HEK293 (cell line): ENCODE results near the gene LAMA2.

Source experiments
- CTCF ChIA-PET: fragments of 350-600 bp; formaldehyde crosslinking; extraction: SDS; loops from one replicate; lab custom pipeline; 2021; ENCODE audit warnings: antibody characterized with exemption; lab: Yijun Ruan, JAX
- POLR2A ChIA-PET: fragments of 300-600 bp; formaldehyde crosslinking; extraction: SDS; loops from one replicate; lab custom pipeline; 2020; ENCODE audit warnings: antibody characterized with exemption, inconsistent platforms; lab: Yijun Ruan, JAX
- H3K27ac ChIP-seq: fragments of 200-500 bp; sonication (Bioruptor generic); 2 replicates; pipeline ENCODE4 v1.5.1; 2014; ENCODE audit warnings: low read depth, low read length, control low read depth, inconsistent platforms; ENCODE audit errors: extremely low read depth
- H3K36me3 ChIP-seq, 2 experiments: fragments of 200-500 bp in 1 of 2; sonication (Bioruptor generic) in 1 of 2; 1 replicate in 1 of 2; 2 replicates in 1 of 2; pipeline ENCODE4 v1.5.1; 2014 to 2017; ENCODE audit warnings: inconsistent platforms in 2 of 2, low read length in 2 of 2; ENCODE audit not compliant: control insufficient read depth in 2 of 2, insufficient read depth in 1 of 2
- H3K4me1 ChIP-seq: fragments of 200-500 bp; sonication (Bioruptor generic); 2 replicates; pipeline ENCODE4 v1.5.1; 2014; ENCODE audit warnings: mild to moderate bottlenecking, low read length, inconsistent platforms; ENCODE audit not compliant: control insufficient read depth, insufficient read depth
- H3K4me3 ChIP-seq: 2 replicates; pipeline ENCODE4 v1.5.1; 2011; ENCODE audit warnings: low read depth, mild to moderate bottlenecking, control low read depth, low read length, moderate library complexity
- H3K9me3 ChIP-seq: fragments of 200-500 bp; sonication (Bioruptor generic); 2 replicates; pipeline ENCODE4 v1.5.1; 2014; ENCODE audit warnings: low read depth, low read length, inconsistent platforms; ENCODE audit not compliant: control insufficient read depth, insufficient read depth
- MYNN ChIP-seq: fragments of 450-650 bp; formaldehyde crosslinking; IDR thresholded peaks from 2 replicates; pipeline ENCODE4 v1.5.1; 2016; ENCODE audit warnings: missing biosample characterization, missing genetic modification characterization, borderline replicate concordance
- PRDM1 ChIP-seq: fragments of 450-650 bp; formaldehyde crosslinking; IDR thresholded peaks from 2 replicates; pipeline ENCODE4; 2016; ENCODE audit warnings: missing biosample characterization, missing genetic modification characterization
- WT1 ChIP-seq: fragments of 450-650 bp; formaldehyde crosslinking; IDR thresholded peaks from 2 replicates; pipeline ENCODE4 v1.5.1; 2016; ENCODE audit warnings: missing biosample characterization, missing genetic modification characterization
- YY1 ChIP-seq: fragments of 450-650 bp; formaldehyde crosslinking; IDR thresholded peaks from 2 replicates; pipeline ENCODE4 v1.5.1; 2018; ENCODE audit warnings: missing biosample characterization, missing genetic modification characterization
- ZBTB7A ChIP-seq: fragments of 450-650 bp; formaldehyde crosslinking; IDR thresholded peaks from 2 replicates; pipeline ENCODE4 v1.5.1; 2016; ENCODE audit warnings: low read depth, missing biosample characterization, missing genetic modification characterization
- ZNF138 ChIP-seq: fragments of 450-650 bp; formaldehyde crosslinking; IDR thresholded peaks from 2 replicates; pipeline ENCODE4 v1.5.1; 2016; ENCODE audit warnings: missing biosample characterization, missing genetic modification characterization, borderline replicate concordance
- ZNF16 ChIP-seq: fragments of 450-650 bp; formaldehyde crosslinking; IDR thresholded peaks from 2 replicates; pipeline ENCODE4 v1.5.1; 2016; ENCODE audit warnings: low read depth, missing biosample characterization, missing genetic modification characterization
- ZNF19 ChIP-seq: fragments of 450-650 bp; formaldehyde crosslinking; IDR thresholded peaks from 2 replicates; pipeline ENCODE4; 2016; ENCODE audit warnings: missing biosample characterization, missing genetic modification characterization, low read depth
- ZNF24 ChIP-seq: fragments of 450-650 bp; formaldehyde crosslinking; IDR thresholded peaks from 2 replicates; pipeline ENCODE4 v1.5.1; 2016; ENCODE audit warnings: missing biosample characterization, missing genetic modification characterization
- ZNF266 ChIP-seq: fragments of 450-650 bp; formaldehyde crosslinking; IDR thresholded peaks from 2 replicates; pipeline ENCODE4 v1.5.1; 2016; ENCODE audit warnings: missing biosample characterization, missing genetic modification characterization, low read depth
- ZNF391 ChIP-seq: fragments of 450-650 bp; formaldehyde crosslinking; IDR thresholded peaks from 2 replicates; pipeline ENCODE4 v1.5.1; 2016; ENCODE audit warnings: low read depth, missing biosample characterization, missing genetic modification characterization, borderline replicate concordance
- ZNF48 ChIP-seq: fragments of 450-650 bp; formaldehyde crosslinking; IDR thresholded peaks from 2 replicates; pipeline ENCODE4 v1.5.1; 2016; ENCODE audit warnings: missing biosample characterization, missing genetic modification characterization
- ZNF521 ChIP-seq: fragments of 450-650 bp; formaldehyde crosslinking; IDR thresholded peaks from 2 replicates; pipeline ENCODE4 v1.5.1; 2017; ENCODE audit warnings: missing biosample characterization, mild to moderate bottlenecking, missing genetic modification characterization
- ZNF548 ChIP-seq: fragments of 450-650 bp; formaldehyde crosslinking; IDR thresholded peaks from 2 replicates; pipeline ENCODE4 v1.5.1; 2016; ENCODE audit warnings: missing biosample characterization, missing genetic modification characterization
- ZNF768 ChIP-seq: fragments of 450-650 bp; formaldehyde crosslinking; IDR thresholded peaks from 2 replicates; pipeline ENCODE4 v1.5.1; 2018; ENCODE audit warnings: missing biosample characterization, mild to moderate bottlenecking, missing genetic modification characterization
- ZNF785 ChIP-seq: fragments of 450-650 bp; formaldehyde crosslinking; IDR thresholded peaks from 2 replicates; pipeline ENCODE4 v1.5.1; 2016; ENCODE audit warnings: missing biosample characterization, missing genetic modification characterization
- TF ChIP-seq, protein P1 (sequence below): fragments of 450-650 bp; formaldehyde crosslinking; IDR thresholded peaks from 2 replicates; pipeline ENCODE4 v1.5.1; 2016; ENCODE audit warnings: missing biosample characterization, missing genetic modification characterization
- TF ChIP-seq, protein P2 (sequence below): fragments of 450-650 bp; formaldehyde crosslinking; IDR thresholded peaks from 2 replicates; pipeline ENCODE4 v1.5.1; 2016; ENCODE audit warnings: missing biosample characterization, missing genetic modification characterization
- TF ChIP-seq, protein P3 (sequence below): fragments of 450-650 bp; formaldehyde crosslinking; conservative IDR thresholded peaks from 2 replicates; pipeline ENCODE4 v1.5.1; 2016; ENCODE audit warnings: low read depth, missing biosample characterization, missing genetic modification characterization
- TF ChIP-seq, protein P4 (sequence below): fragments of 450-650 bp; IDR thresholded peaks from 2 replicates; pipeline ENCODE4 v1.5.1; 2018; ENCODE audit warnings: missing biosample characterization, mild to moderate bottlenecking, missing genetic modification characterization

The LAMA2 gene

DNA sequence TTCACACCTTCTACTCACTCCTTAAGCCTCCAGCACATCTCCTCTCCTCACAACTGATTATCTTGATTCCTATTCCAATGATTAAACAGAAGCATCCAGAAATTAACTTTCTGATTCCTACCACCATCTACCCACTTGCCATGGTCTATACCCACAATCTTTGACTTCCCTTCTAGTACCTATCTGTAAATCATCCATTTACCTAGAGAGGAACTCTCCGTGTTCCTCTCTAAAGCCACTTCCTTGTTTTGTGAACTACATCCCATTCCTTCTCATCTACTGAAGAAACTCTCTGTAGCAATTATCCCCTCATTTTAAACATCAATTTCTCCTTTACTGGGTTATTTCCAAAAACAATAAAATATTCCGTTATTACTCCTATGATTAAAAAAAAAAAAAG, 659.8 kb downstream of the LAMA2 start:
- H3K4me1 ChIP-seq: no peaks in the 10 kb centered on the region
- no peaks in the 10 kb centered on the region for H3K36me3 ChIP-seq
- POLR2A ChIA-PET: no interaction called here
- no peak overlapping the region for H3K4me3 ChIP-seq
- TF ChIP-seq PRDM1 (tag by site-specific recombination) (no peak), ZNF785 (tag by site-specific recombination) (no peak), ZNF521 (no peak), ZNF266 (no peak), ZNF48 (tag by site-specific recombination) (no peak), ZNF138 (tag by site-specific recombination) (no peak), ZNF548 (tag by site-specific recombination) (no peak)
- TF ChIP-seq, protein P1, sequence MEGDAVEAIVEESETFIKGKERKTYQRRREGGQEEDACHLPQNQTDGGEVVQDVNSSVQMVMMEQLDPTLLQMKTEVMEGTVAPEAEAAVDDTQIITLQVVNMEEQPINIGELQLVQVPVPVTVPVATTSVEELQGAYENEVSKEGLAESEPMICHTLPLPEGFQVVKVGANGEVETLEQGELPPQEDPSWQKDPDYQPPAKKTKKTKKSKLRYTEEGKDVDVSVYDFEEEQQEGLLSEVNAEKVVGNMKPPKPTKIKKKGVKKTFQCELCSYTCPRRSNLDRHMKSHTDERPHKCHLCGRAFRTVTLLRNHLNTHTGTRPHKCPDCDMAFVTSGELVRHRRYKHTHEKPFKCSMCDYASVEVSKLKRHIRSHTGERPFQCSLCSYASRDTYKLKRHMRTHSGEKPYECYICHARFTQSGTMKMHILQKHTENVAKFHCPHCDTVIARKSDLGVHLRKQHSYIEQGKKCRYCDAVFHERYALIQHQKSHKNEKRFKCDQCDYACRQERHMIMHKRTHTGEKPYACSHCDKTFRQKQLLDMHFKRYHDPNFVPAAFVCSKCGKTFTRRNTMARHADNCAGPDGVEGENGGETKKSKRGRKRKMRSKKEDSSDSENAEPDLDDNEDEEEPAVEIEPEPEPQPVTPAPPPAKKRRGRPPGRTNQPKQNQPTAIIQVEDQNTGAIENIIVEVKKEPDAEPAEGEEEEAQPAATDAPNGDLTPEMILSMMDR: no peak
- H3K27ac ChIP-seq: no peak overlapping the region
- H3K9me3 ChIP-seq: no peaks in the 10 kb centered on the region
- CTCF ChIA-PET: no interaction called here

DNA sequence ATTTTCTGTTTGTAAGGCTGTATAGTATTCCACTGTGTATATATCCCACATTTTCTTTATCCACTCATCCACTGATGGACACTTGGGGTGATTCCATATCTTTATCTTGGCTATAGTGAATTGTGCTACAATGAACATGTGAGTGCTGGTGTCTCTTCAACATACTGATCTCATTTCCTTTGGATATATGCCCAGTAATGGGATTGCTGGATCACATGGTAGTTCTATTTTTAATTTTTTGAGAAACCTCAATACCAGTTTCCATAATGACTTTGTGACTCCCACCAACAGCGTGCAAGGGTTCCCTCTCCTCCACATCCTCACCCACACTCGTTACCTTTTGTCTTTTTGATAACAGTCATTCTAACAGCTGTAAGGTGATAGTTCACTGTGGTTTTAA, 661.0 kb downstream of the LAMA2 start:
- H3K4me1 ChIP-seq: no peaks in the 10 kb centered on the region
- H3K27ac ChIP-seq: no peak overlapping the region
- no peak overlapping the region for H3K4me3 ChIP-seq
- no peaks in the 10 kb centered on the region for H3K9me3 ChIP-seq
- POLR2A ChIA-PET: no interaction called here
- TF ChIP-seq ZNF391 (no peak), ZNF24 (tag by site-specific recombination) (no peak), ZNF768 (tag by site-specific recombination) (no peak), ZNF19 (tag by site-specific recombination) (no peak), ZNF16 (no peak), WT1 (no peak), MYNN (tag by site-specific recombination) (no peak), ZBTB7A (no peak), YY1 (tag by site-specific recombination) (no peak)
- TF ChIP-seq, protein P2, sequence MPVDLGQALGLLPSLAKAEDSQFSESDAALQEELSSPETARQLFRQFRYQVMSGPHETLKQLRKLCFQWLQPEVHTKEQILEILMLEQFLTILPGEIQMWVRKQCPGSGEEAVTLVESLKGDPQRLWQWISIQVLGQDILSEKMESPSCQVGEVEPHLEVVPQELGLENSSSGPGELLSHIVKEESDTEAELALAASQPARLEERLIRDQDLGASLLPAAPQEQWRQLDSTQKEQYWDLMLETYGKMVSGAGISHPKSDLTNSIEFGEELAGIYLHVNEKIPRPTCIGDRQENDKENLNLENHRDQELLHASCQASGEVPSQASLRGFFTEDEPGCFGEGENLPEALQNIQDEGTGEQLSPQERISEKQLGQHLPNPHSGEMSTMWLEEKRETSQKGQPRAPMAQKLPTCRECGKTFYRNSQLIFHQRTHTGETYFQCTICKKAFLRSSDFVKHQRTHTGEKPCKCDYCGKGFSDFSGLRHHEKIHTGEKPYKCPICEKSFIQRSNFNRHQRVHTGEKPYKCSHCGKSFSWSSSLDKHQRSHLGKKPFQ: no peak
- TF ChIP-seq, protein P3, sequence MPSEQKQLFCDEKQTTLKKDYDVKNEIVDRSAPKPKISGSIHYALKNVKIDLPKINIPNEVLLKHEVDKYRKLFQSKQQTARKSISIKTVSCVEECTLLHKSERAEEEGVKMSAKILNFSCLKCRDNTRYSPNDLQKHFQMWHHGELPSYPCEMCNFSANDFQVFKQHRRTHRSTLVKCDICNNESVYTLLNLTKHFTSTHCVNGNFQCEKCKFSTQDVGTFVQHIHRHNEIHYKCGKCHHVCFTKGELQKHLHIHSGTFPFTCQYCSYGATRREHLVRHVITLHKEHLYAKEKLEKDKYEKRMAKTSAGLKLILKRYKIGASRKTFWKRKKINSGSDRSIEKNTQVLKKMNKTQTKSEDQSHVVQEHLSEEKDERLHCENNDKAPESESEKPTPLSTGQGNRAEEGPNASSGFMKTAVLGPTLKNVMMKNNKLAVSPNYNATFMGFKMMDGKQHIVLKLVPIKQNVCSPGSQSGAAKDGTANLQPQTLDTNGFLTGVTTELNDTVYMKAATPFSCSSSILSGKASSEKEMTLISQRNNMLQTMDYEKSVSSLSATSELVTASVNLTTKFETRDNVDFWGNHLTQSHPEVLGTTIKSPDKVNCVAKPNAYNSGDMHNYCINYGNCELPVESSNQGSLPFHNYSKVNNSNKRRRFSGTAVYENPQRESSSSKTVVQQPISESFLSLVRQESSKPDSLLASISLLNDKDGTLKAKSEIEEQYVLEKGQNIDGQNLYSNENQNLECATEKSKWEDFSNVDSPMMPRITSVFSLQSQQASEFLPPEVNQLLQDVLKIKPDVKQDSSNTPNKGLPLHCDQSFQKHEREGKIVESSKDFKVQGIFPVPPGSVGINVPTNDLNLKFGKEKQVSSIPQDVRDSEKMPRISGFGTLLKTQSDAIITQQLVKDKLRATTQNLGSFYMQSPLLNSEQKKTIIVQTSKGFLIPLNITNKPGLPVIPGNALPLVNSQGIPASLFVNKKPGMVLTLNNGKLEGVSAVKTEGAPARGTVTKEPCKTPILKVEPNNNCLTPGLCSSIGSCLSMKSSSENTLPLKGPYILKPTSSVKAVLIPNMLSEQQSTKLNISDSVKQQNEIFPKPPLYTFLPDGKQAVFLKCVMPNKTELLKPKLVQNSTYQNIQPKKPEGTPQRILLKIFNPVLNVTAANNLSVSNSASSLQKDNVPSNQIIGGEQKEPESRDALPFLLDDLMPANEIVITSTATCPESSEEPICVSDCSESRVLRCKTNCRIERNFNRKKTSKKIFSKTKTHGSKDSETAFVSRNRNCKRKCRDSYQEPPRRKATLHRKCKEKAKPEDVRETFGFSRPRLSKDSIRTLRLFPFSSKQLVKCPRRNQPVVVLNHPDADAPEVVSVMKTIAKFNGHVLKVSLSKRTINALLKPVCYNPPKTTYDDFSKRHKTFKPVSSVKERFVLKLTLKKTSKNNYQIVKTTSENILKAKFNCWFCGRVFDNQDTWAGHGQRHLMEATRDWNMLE (tag by site-specific recombination): no peak
- TF ChIP-seq, protein P4, sequence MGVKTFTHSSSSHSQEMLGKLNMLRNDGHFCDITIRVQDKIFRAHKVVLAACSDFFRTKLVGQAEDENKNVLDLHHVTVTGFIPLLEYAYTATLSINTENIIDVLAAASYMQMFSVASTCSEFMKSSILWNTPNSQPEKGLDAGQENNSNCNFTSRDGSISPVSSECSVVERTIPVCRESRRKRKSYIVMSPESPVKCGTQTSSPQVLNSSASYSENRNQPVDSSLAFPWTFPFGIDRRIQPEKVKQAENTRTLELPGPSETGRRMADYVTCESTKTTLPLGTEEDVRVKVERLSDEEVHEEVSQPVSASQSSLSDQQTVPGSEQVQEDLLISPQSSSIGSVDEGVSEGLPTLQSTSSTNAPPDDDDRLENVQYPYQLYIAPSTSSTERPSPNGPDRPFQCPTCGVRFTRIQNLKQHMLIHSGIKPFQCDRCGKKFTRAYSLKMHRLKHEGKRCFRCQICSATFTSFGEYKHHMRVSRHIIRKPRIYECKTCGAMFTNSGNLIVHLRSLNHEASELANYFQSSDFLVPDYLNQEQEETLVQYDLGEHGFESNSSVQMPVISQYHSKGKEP (tag by site-specific recombination): no peak
- H3K36me3 ChIP-seq: no peaks in the 10 kb centered on the region
- CTCF ChIA-PET: no interaction called here
